H9 (cell line): ENCODE data around the gene KCNMB3. TPM values are rescaled to one million over a fixed set of nuclear protein-coding genes. Genes with fewer than 3 reads are reported as not detected.

ENCODE experiments used
- DNase-seq: peaks from one replicate; pipeline ENCODE4 v3.0.0-alpha.2; 2017
- H2AFZ ChIP-seq: one replicate; pipeline ENCODE4 v1.6.1; 2013; ENCODE audit warnings: mild to moderate bottlenecking, low read length, control low read depth, moderate library complexity
- H2AK5ac ChIP-seq: 2 replicates; pipeline ENCODE4 v1.6.1; 2013; ENCODE audit warnings: low read length, control low read depth, mixed read lengths; ENCODE audit not compliant: insufficient read length
- H2BK120ac ChIP-seq: one replicate; pipeline ENCODE4 v1.6.1; 2013; ENCODE audit warnings: low read depth, mild to moderate bottlenecking, low read length, control low read depth, inconsistent platforms; ENCODE audit not compliant: poor library complexity, severe bottlenecking
- H2BK12ac ChIP-seq: 2 replicates; pipeline ENCODE4 v1.6.1; 2013; ENCODE audit warnings: low read length, control low read depth, mixed read lengths, low read depth; ENCODE audit not compliant: insufficient read length
- H2BK15ac ChIP-seq: 2 replicates; pipeline ENCODE4 v1.6.1; 2013; ENCODE audit warnings: low read depth, low read length, control low read depth
- H2BK20ac ChIP-seq: one replicate; pipeline ENCODE4 v1.6.1; 2013; ENCODE audit warnings: low read depth, mild to moderate bottlenecking, low read length, control low read depth, inconsistent platforms; ENCODE audit not compliant: poor library complexity, severe bottlenecking
- H2BK5ac ChIP-seq: 2 replicates; pipeline ENCODE4 v1.6.1; 2013; ENCODE audit warnings: low read length, control low read depth, mixed read lengths; ENCODE audit not compliant: insufficient read length
- H3K14ac ChIP-seq: 2 replicates; pipeline ENCODE4 v1.6.1; 2013; ENCODE audit warnings: low read length, control low read depth; ENCODE audit not compliant: insufficient read depth
- H3K18ac ChIP-seq: 2 replicates; pipeline ENCODE4 v1.6.1; 2013; ENCODE audit warnings: low read depth, mild to moderate bottlenecking, mixed read lengths, low read length, control low read depth; ENCODE audit not compliant: insufficient read length
- H3K23ac ChIP-seq: 2 replicates; pipeline ENCODE4 v1.6.1; 2013; ENCODE audit warnings: low read length, control low read depth, mixed read lengths, low read depth; ENCODE audit not compliant: insufficient read length
- H3K23me2 ChIP-seq: 2 replicates; pipeline ENCODE4 v1.6.1; 2013; ENCODE audit warnings: low read depth, mild to moderate bottlenecking, mixed read lengths, low read length, control low read depth; ENCODE audit not compliant: insufficient read length, poor library complexity, severe bottlenecking
- H3K27ac ChIP-seq: 2 replicates; pipeline ENCODE4 v1.5.1; 2013; ENCODE audit warnings: low read length, control low read depth, mixed read lengths, low read depth; ENCODE audit not compliant: insufficient read length
- H3K27me3 ChIP-seq: 2 replicates; pipeline ENCODE4 v1.6.1; 2013; ENCODE audit warnings: low read length, control low read depth, inconsistent platforms; ENCODE audit not compliant: insufficient read depth
- H3K4ac ChIP-seq: 2 replicates; pipeline ENCODE4 v1.6.1; 2013; ENCODE audit warnings: low read depth, mild to moderate bottlenecking, control low read depth, inconsistent platforms, low read length, moderate library complexity
- H3K4me1 ChIP-seq: 2 replicates; pipeline ENCODE4 v1.6.1; 2013; ENCODE audit warnings: low read length, control low read depth, inconsistent platforms; ENCODE audit not compliant: insufficient read depth
- H3K4me2 ChIP-seq: 2 replicates; pipeline ENCODE4 v1.6.1; 2013; ENCODE audit warnings: low read length, control low read depth, mixed read lengths; ENCODE audit not compliant: insufficient read length, insufficient read depth
- H3K56ac ChIP-seq: 2 replicates; pipeline ENCODE4 v1.6.1; 2013; ENCODE audit warnings: low read depth, mild to moderate bottlenecking, mixed read lengths, low read length, control low read depth; ENCODE audit not compliant: insufficient read length
- H3K79me1 ChIP-seq: 2 replicates; pipeline ENCODE4 v1.6.1; 2013; ENCODE audit warnings: low read depth, mild to moderate bottlenecking, moderate library complexity, low read length, control low read depth, inconsistent platforms; ENCODE audit not compliant: insufficient read depth, poor library complexity, severe bottlenecking
- H3K79me2 ChIP-seq: 2 replicates; pipeline ENCODE4 v1.6.1; 2013; ENCODE audit warnings: low read length, control low read depth, inconsistent platforms; ENCODE audit not compliant: insufficient read depth
- H3K9ac ChIP-seq: 2 replicates; pipeline ENCODE4 v1.6.1; 2013; ENCODE audit warnings: low read length, control low read depth, mixed read lengths; ENCODE audit not compliant: insufficient read length; ENCODE audit errors: extremely low read depth
- H3K9me3 ChIP-seq: one replicate; pipeline ENCODE4 v1.6.1; 2013; ENCODE audit warnings: low read depth, low read length, inconsistent platforms; ENCODE audit not compliant: control insufficient read depth
- H3T11ph ChIP-seq: one replicate; pipeline ENCODE4 v1.6.1; 2013; ENCODE audit warnings: mild to moderate bottlenecking, low read length, control low read depth, inconsistent platforms
- H4K20me1 ChIP-seq: one replicate; pipeline ENCODE4 v1.6.1; 2013; ENCODE audit not compliant: control insufficient read depth, insufficient read length, insufficient read depth
- H4K5ac ChIP-seq: 2 replicates; pipeline ENCODE4 v1.6.1; 2013; ENCODE audit warnings: low read depth, mild to moderate bottlenecking, mixed read lengths, low read length, control low read depth; ENCODE audit not compliant: insufficient read length
- H4K8ac ChIP-seq: replicated peaks from 2 replicates; pipeline ENCODE4 v1.6.1; 2013; ENCODE audit warnings: low read length, control low read depth, mixed read lengths, low read depth; ENCODE audit not compliant: insufficient read length
- H4K91ac ChIP-seq: 2 replicates; pipeline ENCODE4 v1.6.1; 2013; ENCODE audit warnings: low read depth, mild to moderate bottlenecking, moderate library complexity, mixed read lengths, low read length, control low read depth; ENCODE audit not compliant: insufficient read length
- H3K27ac Mint-ChIP-seq, 3 experiments: 2 replicates in 2 of 3; 3 replicates in 1 of 3; pipeline ENCODE4 v1.8.0; 2020 to 2021; ENCODE audit warnings: mixed read lengths in 3 of 3, mild to moderate bottlenecking in 1 of 3, moderate library complexity in 1 of 3
- H3K27me3 Mint-ChIP-seq: 2 replicates; pipeline ENCODE4 v1.8.0; 2021; ENCODE audit warnings: low read depth, mild to moderate bottlenecking, moderate library complexity, mixed read lengths
- H3K36me3 Mint-ChIP-seq, 3 experiments: 2 replicates in 2 of 3; 3 replicates in 1 of 3; pipeline ENCODE4 v1.8.0; 2020 to 2021; ENCODE audit warnings: low read depth in 3 of 3, mixed read lengths in 3 of 3; ENCODE audit not compliant: insufficient read depth in 1 of 3
- H3K4me1 Mint-ChIP-seq, 2 experiments: 2 replicates each; pipeline ENCODE4 v1.8.0; 2020; ENCODE audit warnings: mixed read lengths in 2 of 2
- H3K4me3 Mint-ChIP-seq, 2 experiments: 2 replicates in 1 of 2; 3 replicates in 1 of 2; pipeline ENCODE4 v1.8.0; 2020 to 2021; ENCODE audit warnings: mild to moderate bottlenecking in 2 of 2, mixed read lengths in 2 of 2, moderate library complexity in 1 of 2
- H3K9me3 Mint-ChIP-seq, 2 experiments: 2 replicates in 1 of 2; 3 replicates in 1 of 2; pipeline ENCODE4 v1.8.0; 2020; ENCODE audit warnings: mild to moderate bottlenecking in 2 of 2, mixed read lengths in 2 of 2, moderate library complexity in 1 of 2
- WGBS: extraction: QIAGEN DNeasy Blood & Tissue Kit; methylation state at CpG from one replicate; pipeline ENCODE4 v1.1.7; 2013; ENCODE audit warnings: missing lambda C conversion rate, low lambda C conversion rate, mixed read lengths; ENCODE audit not compliant: insufficient read length; ENCODE audit errors: extremely low coverage; 5-methylcytosine and 5-hydroxymethylcytosine counted together
- total RNA-seq: library from RNA; stranded (reverse); gene quantifications from 2 replicates; pipeline ENCODE4 v1.2.1, GENCODE V29; 2021
- TF ChIP-seq, protein P1 (sequence below): fragments of 200-600 bp; sonication (generic); conservative IDR thresholded peaks from 3 replicates; pipeline ENCODE4 v1.8.0; 2021; ENCODE audit warnings: antibody characterized with exemption, mild to moderate bottlenecking

Gene KCNMB3
- total RNA-seq, 1 experiment from 2014 or later = 1.6 TPM

DNA sequence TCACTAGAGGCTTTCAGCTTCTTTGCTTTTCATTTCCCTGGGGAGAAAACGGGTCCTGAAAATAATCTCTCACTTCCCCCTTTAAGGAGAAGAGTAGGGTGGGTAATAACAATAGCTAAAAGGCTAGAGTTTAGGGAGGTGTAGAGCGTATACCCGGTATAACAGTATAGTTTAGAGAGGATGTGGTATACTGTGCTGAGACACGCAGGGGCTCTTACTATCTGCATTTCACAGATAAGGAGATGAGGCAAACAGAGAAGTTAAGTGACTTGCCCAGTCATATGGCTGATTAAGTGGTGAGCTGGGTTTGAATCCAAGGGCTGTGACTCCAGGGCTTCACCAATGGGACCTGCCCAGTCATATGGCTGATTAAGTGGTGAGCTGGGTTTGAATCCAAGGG is 15.0 kb upstream of the KCNMB3 start:
- Histone ChIP-seq H3K56ac (no peak overlapping the region), H2BK20ac (no peak overlapping the region), H3K14ac (no peak overlapping the region), H3K4me1 (no peaks in the 10 kb centered on the region), H2AK5ac (no peak overlapping the region), H4K5ac (no peak overlapping the region), H3K18ac (no peak overlapping the region), H3K4ac (no peak overlapping the region), H4K20me1 (no peaks in the 10 kb centered on the region), H3K4me2 (no peak overlapping the region), H3K79me2 (no peaks in the 10 kb centered on the region), H3K9ac (no peak overlapping the region), H4K91ac (no peak overlapping the region), H2BK15ac (no peak overlapping the region), H3K9me3 (no peaks in the 10 kb centered on the region), H2AFZ (no peak overlapping the region), H4K8ac (no peak overlapping the region), H2BK5ac (no peak overlapping the region), H3K27ac (no peak overlapping the region), H2BK12ac (no peak overlapping the region), H3K79me1 (no peaks in the 10 kb centered on the region), H3K23ac (no peak overlapping the region), H2BK120ac (no peak overlapping the region), H3K27me3 (no peaks in the 10 kb centered on the region), H3T11ph (no peak overlapping the region), H3K23me2 (peaks cover 1% of the 10 kb centered on the region)
- Mint-ChIP-seq H3K4me1 (peaks cover 2% of the 10 kb centered on the region in 2 experiments; a peak in 1 of 4 replicates), H3K4me3 (no peak overlapping the region), H3K27me3 (peaks cover 17% of the 10 kb centered on the region), H3K27ac (no peak overlapping the region), H3K36me3 (peaks cover 2 to 5% (median 3%) of the 10 kb centered on the region in 3 experiments; a peak in 3 of 7 replicates), H3K9me3 (peaks cover under 1 to 2% of the 10 kb centered on the region in 2 experiments; a peak in 2 of 5 replicates)
- TF ChIP-seq, protein P1, sequence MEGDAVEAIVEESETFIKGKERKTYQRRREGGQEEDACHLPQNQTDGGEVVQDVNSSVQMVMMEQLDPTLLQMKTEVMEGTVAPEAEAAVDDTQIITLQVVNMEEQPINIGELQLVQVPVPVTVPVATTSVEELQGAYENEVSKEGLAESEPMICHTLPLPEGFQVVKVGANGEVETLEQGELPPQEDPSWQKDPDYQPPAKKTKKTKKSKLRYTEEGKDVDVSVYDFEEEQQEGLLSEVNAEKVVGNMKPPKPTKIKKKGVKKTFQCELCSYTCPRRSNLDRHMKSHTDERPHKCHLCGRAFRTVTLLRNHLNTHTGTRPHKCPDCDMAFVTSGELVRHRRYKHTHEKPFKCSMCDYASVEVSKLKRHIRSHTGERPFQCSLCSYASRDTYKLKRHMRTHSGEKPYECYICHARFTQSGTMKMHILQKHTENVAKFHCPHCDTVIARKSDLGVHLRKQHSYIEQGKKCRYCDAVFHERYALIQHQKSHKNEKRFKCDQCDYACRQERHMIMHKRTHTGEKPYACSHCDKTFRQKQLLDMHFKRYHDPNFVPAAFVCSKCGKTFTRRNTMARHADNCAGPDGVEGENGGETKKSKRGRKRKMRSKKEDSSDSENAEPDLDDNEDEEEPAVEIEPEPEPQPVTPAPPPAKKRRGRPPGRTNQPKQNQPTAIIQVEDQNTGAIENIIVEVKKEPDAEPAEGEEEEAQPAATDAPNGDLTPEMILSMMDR = no peak
- DNase-seq = no peak
- WGBS = no CpG with 5 or more reads among the region's 4 CpGs
